ENCODE measurements around the gene EPB41L1.

GRCh38 chr20:36113036-36113435 is 41.5 kb upstream of the EPB41L1 start:
- TF ChIP-seq CTCF (IDR thresholded peaks at IDR 0.05) = no peak
- TF ChIP-seq POLR2AphosphoS5 (IDR thresholded peaks at IDR 0.05; ENCODE audit: low read depth, low read length) = no peak
- no peak for TF ChIP-seq SIN3A (IDR thresholded peaks at IDR 0.05; ENCODE audit: borderline replicate concordance, insufficient read depth, low read depth, low read length)
- TF ChIP-seq REST (IDR thresholded peaks at IDR 0.05; ENCODE audit: insufficient read depth in 1 of 2, low read depth in 2 of 2, low read length in 1 of 2) = no peak
- TF ChIP-seq TCF7L2 (IDR thresholded peaks at IDR 0.05; ENCODE audit: low read depth, low read length) = no peak

Data from Panc1 (cell line).